ENCODE results near the gene CAND1. TPM values are rescaled to one million over a fixed set of nuclear protein-coding genes. Genes with fewer than 3 reads are reported as not detected.

Gene CAND1
- polyA plus RNA-seq, 1 experiment = 64.6 TPM

DNA sequence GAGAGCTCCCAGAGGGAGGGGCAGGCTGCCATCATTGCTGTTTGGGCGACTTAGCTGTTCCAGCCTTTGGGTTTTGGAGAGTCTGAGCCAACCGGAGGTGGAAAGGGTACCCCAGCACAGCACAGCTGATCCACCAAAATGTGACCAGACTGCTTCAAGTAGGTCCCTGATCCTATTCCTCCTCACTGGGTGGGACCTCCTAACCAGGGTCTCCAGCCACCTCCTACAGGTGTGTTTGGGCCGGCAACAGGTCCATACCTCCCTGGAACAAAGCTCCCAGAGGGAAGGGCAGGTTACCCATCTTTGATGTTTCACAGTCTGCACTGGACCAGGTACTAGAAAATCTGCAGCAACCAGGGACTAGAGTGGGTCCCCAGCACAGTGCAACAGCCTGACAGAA is 53.8 kb downstream of the CAND1 start:
- Histone ChIP-seq H3K27me3 (ENCODE audit: control insufficient read depth, insufficient read depth, low read length) (no peaks in the 10 kb centered on the region), H3K36me3 (ENCODE audit: control insufficient read depth, insufficient read depth, low read length) (peaks cover 4% of the 10 kb centered on the region), H3K4me3 (ENCODE audit: low read depth, low read length) (no peak overlapping the region)
- ChIA-PET CTCF (no interaction called here), POLR2A (no interaction called here)
- DNase-seq (ENCODE audit: low read depth) = no peak
- TF ChIP-seq, protein P1, sequence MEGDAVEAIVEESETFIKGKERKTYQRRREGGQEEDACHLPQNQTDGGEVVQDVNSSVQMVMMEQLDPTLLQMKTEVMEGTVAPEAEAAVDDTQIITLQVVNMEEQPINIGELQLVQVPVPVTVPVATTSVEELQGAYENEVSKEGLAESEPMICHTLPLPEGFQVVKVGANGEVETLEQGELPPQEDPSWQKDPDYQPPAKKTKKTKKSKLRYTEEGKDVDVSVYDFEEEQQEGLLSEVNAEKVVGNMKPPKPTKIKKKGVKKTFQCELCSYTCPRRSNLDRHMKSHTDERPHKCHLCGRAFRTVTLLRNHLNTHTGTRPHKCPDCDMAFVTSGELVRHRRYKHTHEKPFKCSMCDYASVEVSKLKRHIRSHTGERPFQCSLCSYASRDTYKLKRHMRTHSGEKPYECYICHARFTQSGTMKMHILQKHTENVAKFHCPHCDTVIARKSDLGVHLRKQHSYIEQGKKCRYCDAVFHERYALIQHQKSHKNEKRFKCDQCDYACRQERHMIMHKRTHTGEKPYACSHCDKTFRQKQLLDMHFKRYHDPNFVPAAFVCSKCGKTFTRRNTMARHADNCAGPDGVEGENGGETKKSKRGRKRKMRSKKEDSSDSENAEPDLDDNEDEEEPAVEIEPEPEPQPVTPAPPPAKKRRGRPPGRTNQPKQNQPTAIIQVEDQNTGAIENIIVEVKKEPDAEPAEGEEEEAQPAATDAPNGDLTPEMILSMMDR (IDR thresholded peaks at IDR 0.05; ENCODE audit: insufficient read depth, low read depth, low read length) = no peak

DNA sequence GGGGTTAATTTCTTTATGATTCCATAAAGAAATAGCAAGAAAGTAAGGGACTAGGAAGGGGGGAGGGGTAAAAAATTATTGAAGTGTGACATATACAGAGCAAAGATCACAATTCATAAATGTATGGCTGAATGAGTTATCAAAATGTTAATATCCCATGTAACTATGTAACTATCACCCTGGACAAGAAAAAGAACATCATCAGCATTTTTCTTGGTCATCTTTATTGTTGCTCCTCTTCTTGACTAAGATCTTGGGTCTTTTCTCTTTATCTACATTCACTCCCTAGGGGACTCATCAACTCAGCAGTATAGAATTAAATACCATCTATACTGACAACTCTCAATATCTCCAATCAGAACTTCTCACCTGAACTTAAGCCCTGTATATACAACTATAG is 57.5 kb downstream of the CAND1 start:
- TF ChIP-seq, protein P1 (IDR thresholded peaks at IDR 0.05; ENCODE audit: insufficient read depth, low read depth, low read length) = no peak
- Histone ChIP-seq H3K36me3 (ENCODE audit: control insufficient read depth, insufficient read depth, low read length) (peaks cover 4% of the 10 kb centered on the region), H3K27me3 (ENCODE audit: control insufficient read depth, insufficient read depth, low read length) (no peaks in the 10 kb centered on the region), H3K4me3 (ENCODE audit: low read depth, low read length) (no peak overlapping the region)
- DNase-seq (ENCODE audit: low read depth) = no peak
- ChIA-PET CTCF (interaction anchor here (1.3 kb wide), 1 partner anchor 616 kb away, joined by 3 read pairs; no protein-coding TSS in a partner anchor), POLR2A (no interaction called here)

DNA sequence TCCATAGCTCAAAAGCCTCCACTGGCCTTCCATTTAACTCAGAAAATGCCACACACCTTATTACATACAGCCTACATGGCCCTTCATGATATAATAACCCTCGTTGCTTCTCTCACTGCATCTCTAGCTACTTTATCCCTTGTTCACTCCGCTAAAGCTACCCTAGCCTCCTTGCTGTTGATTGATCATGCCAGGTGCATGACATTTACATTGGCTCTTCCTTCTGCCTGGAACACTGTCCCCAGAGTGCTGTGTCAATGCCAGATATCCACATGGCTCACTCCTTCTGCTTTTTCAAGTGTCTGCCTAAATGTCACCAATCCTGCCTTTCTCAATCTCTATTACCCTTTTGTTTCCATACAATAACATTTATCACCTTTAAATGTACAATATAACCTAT is 58.3 kb downstream of the CAND1 start:
- Histone ChIP-seq H3K36me3 (ENCODE audit: control insufficient read depth, insufficient read depth, low read length) (0 out of 2 replicates have a peak, but pooled peaks cover under 1% of the 10 kb centered on the region), H3K4me3 (ENCODE audit: low read depth, low read length) (no peak overlapping the region), H3K27me3 (ENCODE audit: control insufficient read depth, insufficient read depth, low read length) (no peaks in the 10 kb centered on the region)
- ChIA-PET POLR2A (no interaction called here), CTCF (interaction anchor here (1.3 kb wide), 1 partner anchor 616 kb away, joined by 3 read pairs; no protein-coding TSS in a partner anchor)
- no peak for DNase-seq (ENCODE audit: low read depth)
- TF ChIP-seq, protein P1 (IDR thresholded peaks at IDR 0.05; ENCODE audit: insufficient read depth, low read depth, low read length) = no peak

- TF ChIP-seq, protein P1 (IDR thresholded peaks at IDR 0.05; ENCODE audit: insufficient read depth, low read depth, low read length) = no peak
- ChIA-PET CTCF (no interaction called here), POLR2A (no interaction called here)
- Histone ChIP-seq H3K36me3 (ENCODE audit: control insufficient read depth, insufficient read depth, low read length) (no peaks in the 10 kb centered on the region), H3K4me3 (ENCODE audit: low read depth, low read length) (no peak overlapping the region), H3K27me3 (ENCODE audit: control insufficient read depth, insufficient read depth, low read length) (no peaks in the 10 kb centered on the region)
- no peak for DNase-seq (ENCODE audit: low read depth)
Observed at GRCh38 chr12:67331123-67331522, 62.0 kb downstream of the CAND1 start.

GRCh38 chr12:67331828-67332227 is 62.7 kb downstream of the CAND1 start:
- Histone ChIP-seq H3K4me3 (ENCODE audit: low read depth, low read length) (no peak overlapping the region), H3K36me3 (ENCODE audit: control insufficient read depth, insufficient read depth, low read length) (no peaks in the 10 kb centered on the region), H3K27me3 (ENCODE audit: control insufficient read depth, insufficient read depth, low read length) (no peaks in the 10 kb centered on the region)
- ChIA-PET POLR2A (no interaction called here), CTCF (no interaction called here)
- TF ChIP-seq, protein P1 (IDR thresholded peaks at IDR 0.05; ENCODE audit: insufficient read depth, low read depth, low read length) = no peak
- no peak for DNase-seq (ENCODE audit: low read depth)
